Measurements from ENCODE around the gene HIVEP3.
A peak's percentile ranks its signal among the peaks of the same experiment; 100 is the strongest.

The HIVEP3 gene

DNA sequence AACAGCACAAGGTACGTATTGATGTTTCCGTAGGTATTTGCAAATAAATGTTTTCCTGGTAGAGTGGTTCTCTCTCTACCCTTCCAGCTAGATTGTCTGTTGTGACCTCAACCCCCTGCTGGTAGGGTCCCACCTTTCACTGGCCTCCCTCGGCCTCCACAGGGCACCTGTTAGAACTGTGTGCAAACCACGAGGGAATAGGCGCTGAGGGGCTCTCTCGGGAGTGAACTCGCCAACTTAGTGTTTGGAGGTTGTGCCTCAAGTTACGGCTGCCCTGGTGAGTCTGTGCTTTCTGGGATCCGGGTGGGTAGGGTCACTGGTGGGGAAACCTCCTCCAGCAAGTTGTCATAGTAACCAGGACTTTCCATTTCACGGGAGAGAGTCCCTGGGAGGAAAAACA lies 229.6 kb downstream of the HIVEP3 start:
- no peak overlapping the region for H3K27ac ChIP-seq (ENCODE audit: low read depth, low read length, severe bottlenecking)
- no peak overlapping the region for H3K4me3 ChIP-seq (ENCODE audit: extremely low read depth, insufficient read depth, low read length, poor library complexity, severe bottlenecking)
- peaks cover 7% of the 10 kb centered on the region for H3K4me1 ChIP-seq (ENCODE audit: control insufficient read depth, insufficient read depth, low read length, poor library complexity, severe bottlenecking)
- H3K36me3 ChIP-seq (ENCODE audit: control insufficient read depth, insufficient read depth, low read length): no peaks in the 10 kb centered on the region
- H3K9me3 ChIP-seq (ENCODE audit: control insufficient read depth, low read length): no peaks in the 10 kb centered on the region
- 95 to 96% methylated on average over 4 to 7 of the region's 10 CpGs for WGBS, 2 experiments (ENCODE audit: insufficient coverage in 2 of 2)

DNA sequence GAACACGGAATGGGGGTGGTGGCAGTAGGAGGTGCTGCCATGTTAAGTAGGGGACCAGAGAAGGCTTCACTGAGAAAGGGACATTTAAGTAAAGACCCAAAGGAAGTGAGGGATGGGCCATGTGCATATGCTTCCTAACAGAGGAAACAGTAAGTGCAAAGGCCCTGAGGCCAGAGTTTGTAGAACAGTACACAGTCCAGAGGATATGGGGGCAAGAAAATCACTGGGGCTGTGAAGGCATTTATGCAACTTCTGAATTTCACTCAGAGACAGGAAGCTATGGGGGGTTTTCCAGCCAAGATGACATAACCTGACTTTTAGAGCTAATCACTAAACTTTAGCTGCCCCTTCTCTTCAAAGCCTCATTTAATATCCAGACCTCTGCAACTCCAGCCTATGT lies 231.7 kb downstream of the HIVEP3 start:
- Histone ChIP-seq H3K27ac (ENCODE audit: low read depth, low read length, severe bottlenecking) (no peak overlapping the region), H3K36me3 (ENCODE audit: control insufficient read depth, insufficient read depth, low read length) (no peaks in the 10 kb centered on the region), H3K4me3 (ENCODE audit: extremely low read depth, insufficient read depth, low read length, poor library complexity, severe bottlenecking) (no peak overlapping the region), H3K4me1 (ENCODE audit: control insufficient read depth, insufficient read depth, low read length, poor library complexity, severe bottlenecking) (peaks cover 17% of the 10 kb centered on the region), H3K9me3 (ENCODE audit: control insufficient read depth, low read length) (no peaks in the 10 kb centered on the region)
- 93 to 100% methylated on average over 1 of the region's 1 CpG for WGBS, 2 experiments (ENCODE audit: insufficient coverage in 2 of 2)

DNA sequence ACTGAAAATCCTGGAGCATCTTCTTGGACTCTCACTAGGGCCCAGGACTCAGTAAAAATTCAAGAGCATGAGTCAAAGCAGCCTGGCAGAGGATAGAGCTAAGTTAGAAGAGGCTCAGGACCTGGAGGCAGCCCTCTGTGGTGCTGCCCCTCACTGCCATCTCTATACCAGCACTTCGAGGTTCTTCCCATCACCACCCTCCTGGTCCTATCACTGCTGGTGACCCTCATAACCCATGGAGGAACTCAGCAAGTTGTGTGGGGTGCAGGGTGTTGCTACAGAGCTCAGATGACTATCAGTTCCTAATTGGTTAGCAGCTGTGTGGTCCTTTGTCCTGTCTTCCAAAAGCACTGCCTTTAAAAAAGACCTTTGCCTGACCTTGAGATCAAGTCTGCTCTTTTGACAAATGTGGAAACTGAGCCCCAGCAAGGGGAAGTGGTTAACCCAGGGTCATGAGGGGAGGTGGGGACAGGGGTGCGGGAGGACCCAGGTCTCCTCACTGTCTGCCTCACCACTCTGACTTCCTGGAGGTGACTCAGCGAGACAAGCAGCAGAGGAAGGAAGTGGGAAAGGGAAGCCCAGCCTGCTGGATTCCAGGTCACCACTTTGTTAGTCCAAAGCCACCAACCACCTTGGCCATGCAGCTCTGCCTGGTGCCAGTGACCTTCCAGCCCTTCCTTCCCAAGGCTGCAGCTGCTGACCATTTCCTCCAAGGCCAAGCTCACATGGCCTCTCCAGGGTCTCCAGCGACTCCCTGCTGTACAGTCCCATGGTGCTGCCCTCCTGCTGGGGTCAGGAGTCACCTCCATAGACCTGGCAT lies 234.8 kb downstream of the HIVEP3 start:
- no peak overlapping the region for H3K27ac ChIP-seq (ENCODE audit: low read depth, low read length, severe bottlenecking)
- no peak overlapping the region for H3K4me3 ChIP-seq (ENCODE audit: extremely low read depth, insufficient read depth, low read length, poor library complexity, severe bottlenecking)
- H3K9me3 ChIP-seq (ENCODE audit: control insufficient read depth, low read length): no peaks in the 10 kb centered on the region
- peaks cover 17% of the 10 kb centered on the region for H3K4me1 ChIP-seq (ENCODE audit: control insufficient read depth, insufficient read depth, low read length, poor library complexity, severe bottlenecking)
- no peaks in the 10 kb centered on the region for H3K36me3 ChIP-seq (ENCODE audit: control insufficient read depth, insufficient read depth, low read length)
- 81 to 100% methylated on average over 2 of the region's 4 CpGs for WGBS, 2 experiments (ENCODE audit: insufficient coverage in 2 of 2)

DNA sequence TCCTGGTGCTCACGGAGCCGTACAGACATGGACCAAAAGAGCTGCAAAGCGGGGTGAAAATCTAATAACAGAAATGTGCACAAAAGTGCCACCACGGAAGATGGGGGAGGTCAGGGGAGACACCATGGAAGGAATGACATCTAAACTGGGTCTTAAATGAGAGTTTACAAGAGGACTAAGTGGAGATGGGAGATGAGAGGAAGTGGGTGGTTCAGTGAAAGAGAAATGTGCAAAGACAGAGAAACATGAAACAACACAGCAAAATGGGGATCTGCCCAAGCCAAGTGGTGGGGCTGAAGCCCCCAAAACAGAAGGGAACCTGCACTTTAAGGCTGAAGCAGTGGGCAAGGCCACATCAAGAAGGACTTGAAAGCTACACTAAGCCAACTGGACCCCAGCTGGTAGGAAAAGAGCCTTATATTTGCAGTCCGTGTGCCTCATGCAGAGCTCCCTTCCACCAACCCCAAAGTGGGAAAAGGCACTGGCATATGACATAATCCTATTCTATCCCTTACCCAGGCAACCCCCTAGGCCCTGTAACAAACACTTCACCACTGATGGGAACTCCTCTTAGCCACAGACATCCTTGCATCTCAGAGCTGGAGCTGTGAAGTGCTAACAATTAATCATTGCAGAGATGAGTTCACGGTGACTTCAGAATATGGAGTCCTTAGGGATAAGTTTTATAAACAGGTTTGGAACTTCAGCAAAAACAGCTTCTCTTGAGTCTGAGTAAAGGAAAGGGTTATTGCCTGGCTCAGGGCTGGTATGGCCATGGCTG lies 235.7 kb downstream of the HIVEP3 start:
- WGBS, 2 experiments (ENCODE audit: insufficient coverage in 2 of 2): 95 to 96% methylated on average over 6 of the region's 6 CpGs
- H3K27ac ChIP-seq (ENCODE audit: low read depth, low read length, severe bottlenecking): no peak overlapping the region
- H3K9me3 ChIP-seq (ENCODE audit: control insufficient read depth, low read length): no peaks in the 10 kb centered on the region
- no peaks in the 10 kb centered on the region for H3K36me3 ChIP-seq (ENCODE audit: control insufficient read depth, insufficient read depth, low read length)
- no peak overlapping the region for H3K4me3 ChIP-seq (ENCODE audit: extremely low read depth, insufficient read depth, low read length, poor library complexity, severe bottlenecking)
- peaks cover 24% of the 10 kb centered on the region for H3K4me1 ChIP-seq (ENCODE audit: control insufficient read depth, insufficient read depth, low read length, poor library complexity, severe bottlenecking)

DNA sequence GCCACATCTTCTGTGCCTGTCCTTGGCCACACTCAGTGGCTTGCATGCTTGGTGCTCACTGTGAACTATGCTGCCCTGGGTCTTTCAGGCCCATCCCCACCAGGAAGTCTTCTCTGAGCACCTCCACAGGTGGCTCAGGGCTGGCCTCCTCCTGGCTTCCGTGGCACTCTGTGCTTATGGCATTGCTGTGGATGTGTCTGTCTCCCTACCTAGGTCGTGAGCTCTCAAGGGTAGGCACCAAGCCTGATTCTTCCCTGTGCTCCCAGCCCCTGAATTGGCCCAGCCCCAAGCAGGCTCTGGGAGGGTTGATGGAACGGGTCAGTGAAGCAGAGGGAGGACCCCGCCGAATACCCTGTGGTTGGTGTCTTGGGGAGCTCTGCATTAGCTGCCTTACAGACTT lies 236.6 kb downstream of the HIVEP3 start:
- Histone ChIP-seq H3K4me3 (ENCODE audit: extremely low read depth, insufficient read depth, low read length, poor library complexity, severe bottlenecking) (no peak overlapping the region), H3K27ac (ENCODE audit: low read depth, low read length, severe bottlenecking) (no peak overlapping the region), H3K36me3 (ENCODE audit: control insufficient read depth, insufficient read depth, low read length) (no peaks in the 10 kb centered on the region), H3K9me3 (ENCODE audit: control insufficient read depth, low read length) (no peaks in the 10 kb centered on the region), H3K4me1 (ENCODE audit: control insufficient read depth, insufficient read depth, low read length, poor library complexity, severe bottlenecking) (peaks cover 26% of the 10 kb centered on the region)
- WGBS, 2 experiments (ENCODE audit: insufficient coverage in 2 of 2): 93 to 94% methylated on average over 2 to 5 of the region's 5 CpGs

DNA sequence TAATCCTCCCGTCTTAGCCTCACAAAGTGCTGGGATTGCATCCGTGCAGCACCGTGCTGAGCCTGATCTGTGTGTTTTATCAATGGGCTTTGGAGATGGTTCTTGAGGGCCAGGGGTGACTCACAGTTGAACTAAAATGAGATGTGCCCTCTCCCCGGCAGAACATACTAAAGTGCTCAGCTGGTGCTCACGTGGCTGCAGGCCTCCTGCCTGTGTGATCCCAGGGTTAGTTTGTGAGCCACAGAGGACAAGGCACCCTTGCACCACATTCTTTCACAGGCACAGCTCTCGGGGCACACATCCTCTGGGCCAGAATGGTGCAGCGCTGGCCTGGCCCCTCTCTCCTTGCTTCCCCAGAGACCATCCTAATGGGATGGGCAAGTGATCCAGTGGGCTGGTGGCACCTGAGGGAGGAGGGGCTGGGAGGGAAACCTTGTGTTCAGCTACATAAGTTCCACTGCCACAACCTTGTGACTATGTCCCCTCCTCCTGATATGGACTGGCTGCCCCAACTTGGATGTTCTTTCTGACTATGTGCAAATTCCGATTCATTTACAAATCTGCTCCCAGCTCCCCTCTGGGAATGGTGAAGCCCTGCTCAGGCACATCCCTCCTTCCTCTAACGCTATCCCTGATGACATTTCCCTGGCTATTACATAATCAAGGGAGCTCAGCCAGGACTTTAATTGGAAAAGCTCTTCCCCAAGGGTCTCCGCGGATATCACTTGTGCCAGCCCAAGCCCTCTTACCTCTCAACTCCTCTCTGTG lies 237.2 kb downstream of the HIVEP3 start:
- H3K27ac ChIP-seq (ENCODE audit: low read depth, low read length, severe bottlenecking): no peak overlapping the region
- H3K36me3 ChIP-seq (ENCODE audit: control insufficient read depth, insufficient read depth, low read length): no peaks in the 10 kb centered on the region
- WGBS, 2 experiments (ENCODE audit: insufficient coverage in 2 of 2): 88 to 89% methylated on average over 10 of the region's 11 CpGs
- no peaks in the 10 kb centered on the region for H3K9me3 ChIP-seq (ENCODE audit: control insufficient read depth, low read length)
- peaks cover 26% of the 10 kb centered on the region for H3K4me1 ChIP-seq (ENCODE audit: control insufficient read depth, insufficient read depth, low read length, poor library complexity, severe bottlenecking)
- H3K4me3 ChIP-seq (ENCODE audit: extremely low read depth, insufficient read depth, low read length, poor library complexity, severe bottlenecking): no peak overlapping the region

DNA sequence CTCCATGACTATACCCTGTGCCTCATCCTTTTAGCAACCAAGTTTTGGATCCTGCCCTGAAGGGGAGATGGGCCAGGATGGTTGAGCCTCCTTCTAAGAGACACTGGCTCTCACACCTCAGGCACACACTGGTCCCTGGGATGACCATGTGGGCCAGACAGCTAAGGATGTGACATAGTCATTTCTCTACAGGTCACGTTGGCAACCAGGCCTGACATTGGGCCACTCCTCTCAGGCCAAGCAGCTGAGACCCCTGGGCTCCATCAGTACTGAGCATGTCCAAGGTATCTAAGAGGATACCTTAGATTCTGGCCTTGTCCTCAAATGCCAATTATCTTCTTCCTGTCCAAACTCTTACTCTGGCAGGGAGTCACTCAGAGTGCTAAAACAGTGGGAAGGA lies 238.7 kb downstream of the HIVEP3 start:
- no peaks in the 10 kb centered on the region for H3K9me3 ChIP-seq (ENCODE audit: control insufficient read depth, low read length)
- WGBS, 2 experiments (ENCODE audit: insufficient coverage in 2 of 2): 100% methylated on average over 1 of the region's 1 CpG
- H3K36me3 ChIP-seq (ENCODE audit: control insufficient read depth, insufficient read depth, low read length): no peaks in the 10 kb centered on the region
- no peak overlapping the region for H3K4me3 ChIP-seq (ENCODE audit: extremely low read depth, insufficient read depth, low read length, poor library complexity, severe bottlenecking)
- peaks cover 26% of the 10 kb centered on the region for H3K4me1 ChIP-seq (ENCODE audit: control insufficient read depth, insufficient read depth, low read length, poor library complexity, severe bottlenecking)
- no peak overlapping the region for H3K27ac ChIP-seq (ENCODE audit: low read depth, low read length, severe bottlenecking)

DNA sequence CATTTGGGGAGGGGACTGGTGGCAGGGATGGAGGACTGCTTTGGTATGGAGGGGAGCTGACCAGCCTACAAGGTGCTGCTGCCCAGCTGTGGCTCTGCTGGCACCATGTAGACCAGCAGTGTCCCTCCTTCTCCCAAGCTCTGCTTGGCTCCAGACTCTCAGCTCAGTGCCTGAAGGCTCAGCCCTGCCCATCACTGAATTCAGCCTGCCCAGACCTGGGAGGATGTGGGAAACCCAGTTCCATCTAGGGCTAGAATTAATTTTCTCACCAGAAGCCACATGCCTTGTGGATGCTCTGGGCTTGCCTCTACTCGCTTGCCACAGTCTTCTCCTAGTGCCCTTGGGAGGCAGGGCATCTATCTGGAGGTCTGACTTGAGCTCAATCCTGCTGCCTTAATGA lies 239.2 kb downstream of the HIVEP3 start:
- no peaks in the 10 kb centered on the region for H3K9me3 ChIP-seq (ENCODE audit: control insufficient read depth, low read length)
- H3K36me3 ChIP-seq (ENCODE audit: control insufficient read depth, insufficient read depth, low read length): no peaks in the 10 kb centered on the region
- 82 to 100% methylated on average over 1 of the region's 1 CpG for WGBS, 2 experiments (ENCODE audit: insufficient coverage in 2 of 2)
- H3K27ac ChIP-seq (ENCODE audit: low read depth, low read length, severe bottlenecking): no peak overlapping the region
- no peak overlapping the region for H3K4me3 ChIP-seq (ENCODE audit: extremely low read depth, insufficient read depth, low read length, poor library complexity, severe bottlenecking)
- peaks cover 23% of the 10 kb centered on the region for H3K4me1 ChIP-seq (ENCODE audit: control insufficient read depth, insufficient read depth, low read length, poor library complexity, severe bottlenecking)

DNA sequence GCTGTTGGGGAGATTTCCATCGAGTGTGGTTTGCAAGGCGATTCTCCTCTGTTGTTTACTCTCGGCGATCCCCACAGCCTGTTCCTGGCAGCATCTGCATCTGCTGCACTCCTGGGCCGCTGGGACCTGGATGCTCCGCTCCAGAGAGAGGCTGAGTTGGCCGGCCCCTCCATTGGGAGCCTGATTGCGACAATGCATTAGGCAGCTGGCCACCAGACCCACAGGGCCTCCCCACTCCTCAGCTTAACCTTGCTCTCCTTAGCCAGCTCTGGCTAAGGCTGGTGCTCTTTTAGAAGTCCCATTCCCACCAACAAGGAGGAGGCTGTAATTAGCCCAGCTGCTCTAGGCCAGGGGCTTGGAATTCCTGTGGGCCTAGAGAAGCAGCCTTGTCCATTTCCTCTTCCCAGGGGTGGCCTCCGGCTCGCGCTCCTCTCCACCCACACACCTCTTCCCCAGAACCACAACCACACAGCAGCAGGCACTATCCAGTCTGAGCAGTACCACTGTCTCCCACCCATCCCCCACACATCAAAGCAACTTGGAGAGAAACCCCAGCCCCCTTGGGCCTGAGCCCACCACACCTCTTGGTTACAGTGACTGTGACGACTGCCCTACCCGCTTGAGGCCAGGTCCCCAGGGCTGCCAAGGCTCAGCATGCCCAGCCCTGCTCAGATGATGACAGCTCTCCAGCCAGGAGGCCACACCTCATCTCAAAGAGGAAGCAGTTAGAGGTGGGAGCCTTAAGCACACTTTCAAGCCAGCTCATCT lies 240.4 kb downstream of the HIVEP3 start:
- Histone ChIP-seq H3K4me3 (ENCODE audit: extremely low read depth, insufficient read depth, low read length, poor library complexity, severe bottlenecking) (no peak overlapping the region), H3K4me1 (ENCODE audit: control insufficient read depth, insufficient read depth, low read length, poor library complexity, severe bottlenecking) (peaks cover 20% of the 10 kb centered on the region), H3K27ac (ENCODE audit: low read depth, low read length, severe bottlenecking) (peak overlapping the region; percentile 30), H3K36me3 (ENCODE audit: control insufficient read depth, insufficient read depth, low read length) (no peaks in the 10 kb centered on the region), H3K9me3 (ENCODE audit: control insufficient read depth, low read length) (no peaks in the 10 kb centered on the region)
- WGBS, 2 experiments (ENCODE audit: insufficient coverage in 2 of 2): 90 to 97% methylated on average over 11 to 13 of the region's 13 CpGs

DNA sequence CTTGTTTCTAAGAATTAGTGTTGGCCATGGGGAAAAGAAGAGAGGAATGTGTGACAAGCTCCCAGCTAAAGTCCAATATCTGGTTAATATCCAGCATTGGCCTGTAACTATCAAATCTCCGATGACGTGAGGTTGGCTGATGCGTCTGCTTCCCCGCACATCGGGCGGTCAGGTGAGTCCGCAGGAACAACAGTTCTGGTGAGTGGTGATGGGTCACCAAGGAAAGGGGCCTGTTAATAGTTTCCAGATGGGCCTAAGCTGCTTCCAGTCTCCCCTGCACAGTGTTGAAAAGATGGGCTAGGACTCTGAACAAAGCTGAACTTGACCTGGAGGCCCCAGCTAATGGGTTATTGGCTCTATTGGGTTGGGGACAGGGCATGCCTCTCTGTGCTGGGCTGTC lies 241.1 kb downstream of the HIVEP3 start:
- H3K36me3 ChIP-seq (ENCODE audit: control insufficient read depth, insufficient read depth, low read length): no peaks in the 10 kb centered on the region
- H3K27ac ChIP-seq (ENCODE audit: low read depth, low read length, severe bottlenecking): no peak overlapping the region
- H3K4me3 ChIP-seq (ENCODE audit: extremely low read depth, insufficient read depth, low read length, poor library complexity, severe bottlenecking): no peak overlapping the region
- no peaks in the 10 kb centered on the region for H3K9me3 ChIP-seq (ENCODE audit: control insufficient read depth, low read length)
- peaks cover 23% of the 10 kb centered on the region for H3K4me1 ChIP-seq (ENCODE audit: control insufficient read depth, insufficient read depth, low read length, poor library complexity, severe bottlenecking)
- 92 to 97% methylated on average over 7 of the region's 7 CpGs for WGBS, 2 experiments (ENCODE audit: insufficient coverage in 2 of 2)
